ENCODE data around the gene ITFG1.
A peak's percentile ranks its signal among the peaks of the same experiment; 100 is the strongest.

ITFG1 gene

DNA sequence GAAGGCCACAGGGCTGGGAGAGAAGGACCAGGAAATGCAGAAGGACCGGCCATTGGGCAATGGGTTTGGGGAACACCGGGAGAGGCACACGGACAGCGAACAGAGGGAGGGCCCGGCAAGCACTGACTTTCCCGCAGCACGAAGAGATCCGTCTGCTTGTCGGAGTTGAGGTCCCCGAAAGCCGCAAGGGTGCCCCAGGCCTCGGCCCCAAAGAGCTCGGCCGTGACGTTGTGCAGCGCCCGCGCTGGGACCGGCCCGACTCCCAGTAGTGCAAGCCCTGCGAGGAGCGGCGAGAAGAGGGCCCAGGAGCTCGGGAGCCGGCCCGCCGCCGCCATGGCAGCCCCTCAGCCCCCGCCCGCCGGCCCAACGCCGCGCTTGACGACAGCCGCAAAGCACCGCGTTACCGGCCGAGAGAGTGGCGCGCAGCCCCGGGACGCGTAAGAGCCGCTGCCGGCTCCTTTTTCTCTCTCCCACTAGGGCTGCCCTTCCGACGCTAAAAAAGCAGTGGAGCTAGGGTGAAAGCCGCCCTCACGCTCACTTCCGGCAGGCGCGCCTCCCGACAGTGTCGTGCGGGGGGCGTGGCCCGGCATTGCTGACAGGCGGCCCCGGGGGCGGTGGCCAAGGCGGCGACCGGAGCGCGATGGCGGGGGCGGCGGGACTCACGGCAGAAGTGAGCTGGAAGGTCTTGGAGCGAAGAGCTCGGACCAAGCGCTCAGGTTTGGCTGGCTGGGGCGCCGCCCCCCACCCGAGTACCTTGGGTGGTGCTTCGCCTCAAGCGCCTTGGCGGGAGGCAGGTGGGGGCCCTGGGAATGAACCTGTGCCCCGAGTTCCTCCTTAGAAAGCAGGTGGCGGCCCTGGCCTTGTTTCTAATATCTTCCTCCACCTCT is at the start of gene ITFG1, which contains the start of gene PHKB:
Gene ITFG1, minus strand, starts transcription at position 353 of the 887 bp plus-strand sequence. Its CDS starts 18 bp downstream, at position 335.
Gene PHKB, plus strand, starts transcription at position 621 of the 887 bp plus-strand sequence. Its CDS starts 20 bp downstream, at position 641.
- DNase-seq (ENCODE audit: low read depth in 2 of 2) = peak; percentile 93 to 94

DNA sequence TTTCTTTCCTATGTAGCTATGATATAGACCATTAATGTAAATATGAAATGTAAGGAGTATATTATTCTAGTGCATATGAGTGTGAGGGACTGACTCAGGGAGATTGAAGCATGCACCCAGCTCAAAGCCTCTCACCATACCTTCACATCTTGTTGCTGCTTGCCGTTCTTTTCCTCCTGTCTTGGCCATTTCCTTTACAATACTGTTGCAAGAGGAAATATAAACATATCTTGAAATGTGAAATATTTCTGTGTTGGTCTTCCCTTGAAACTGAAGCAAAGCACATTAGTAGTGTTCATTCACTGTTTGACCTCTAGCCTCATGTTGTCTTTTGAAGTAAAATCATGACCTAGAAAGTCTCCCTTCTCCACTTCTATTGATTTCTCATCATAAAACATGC is 46.8 kb upstream of the ITFG1 start:
- DNase-seq (ENCODE audit: low read depth in 2 of 2) = no peak

DNA sequence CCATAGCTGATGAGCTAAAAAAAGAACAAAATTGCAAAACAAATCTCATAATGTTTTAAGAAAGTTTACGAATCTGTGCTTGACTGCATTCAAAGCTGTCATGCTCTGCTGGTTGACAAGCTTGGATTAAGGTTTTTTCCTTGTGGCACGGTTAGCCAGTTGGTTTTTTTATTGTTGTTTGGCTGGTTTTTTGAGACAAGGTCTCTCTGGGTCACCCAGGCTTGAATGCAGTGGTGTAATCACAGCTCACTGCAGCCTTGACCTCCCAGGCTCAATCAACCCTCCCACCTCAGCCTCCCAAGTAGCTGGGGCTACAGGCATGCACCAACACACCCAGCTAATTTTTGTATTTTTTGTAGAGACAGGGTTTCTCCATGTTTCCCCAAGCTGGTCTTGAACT is 45.9 kb upstream of the ITFG1 start:
- DNase-seq (ENCODE audit: low read depth in 2 of 2) = no peak

GRCh38 chr16:47504599-47504998 is 43.7 kb upstream of the ITFG1 start:
- DNase-seq (ENCODE audit: low read depth in 2 of 2) = no peak

GRCh38 chr16:47503936-47504335 is 43.1 kb upstream of the ITFG1 start:
- no peak for DNase-seq (ENCODE audit: low read depth in 2 of 2)

GRCh38 chr16:47499700-47500264 is 38.9 kb upstream of the ITFG1 start:
- DNase-seq (ENCODE audit: low read depth in 2 of 2) = no peak

DNA sequence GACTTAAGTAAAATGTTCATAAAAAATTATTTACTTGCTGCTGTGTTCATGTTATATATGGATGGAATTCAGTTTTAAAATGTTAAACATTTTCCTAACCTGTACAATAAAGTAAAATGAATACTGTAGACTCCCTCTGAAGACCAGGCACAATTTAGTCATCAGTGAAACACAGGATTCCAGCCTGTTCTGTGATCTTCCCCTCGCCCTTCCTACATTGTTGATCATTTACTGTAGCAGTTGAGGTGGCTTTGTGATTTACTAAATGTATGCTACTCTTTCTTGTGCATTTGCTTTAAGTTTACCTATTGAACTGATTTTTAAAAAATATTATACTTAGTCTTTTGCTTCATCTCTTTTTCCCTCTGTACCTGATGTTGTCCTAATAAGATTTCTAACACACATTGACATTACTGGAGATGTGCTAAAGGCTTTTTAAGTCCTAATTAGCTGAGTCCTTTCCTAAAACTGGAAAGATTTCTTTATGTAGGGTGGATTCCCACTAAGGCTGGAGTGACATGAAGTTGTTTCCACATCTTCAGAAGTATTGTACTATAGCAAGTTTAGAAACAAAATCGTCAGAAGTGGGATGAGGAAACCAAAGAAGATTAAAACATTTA is 38.3 kb upstream of the ITFG1 start:
- DNase-seq (ENCODE audit: low read depth in 2 of 2) = no peak

GRCh38 chr16:47493381-47494337 is 32.8 kb upstream of the ITFG1 start:
- DNase-seq (ENCODE audit: low read depth in 2 of 2) = no peak

GRCh38 chr16:47492428-47493377 is 31.8 kb upstream of the ITFG1 start:
- DNase-seq (ENCODE audit: low read depth in 2 of 2) = peak in 1 of 2 donors; percentile 1

DNA sequence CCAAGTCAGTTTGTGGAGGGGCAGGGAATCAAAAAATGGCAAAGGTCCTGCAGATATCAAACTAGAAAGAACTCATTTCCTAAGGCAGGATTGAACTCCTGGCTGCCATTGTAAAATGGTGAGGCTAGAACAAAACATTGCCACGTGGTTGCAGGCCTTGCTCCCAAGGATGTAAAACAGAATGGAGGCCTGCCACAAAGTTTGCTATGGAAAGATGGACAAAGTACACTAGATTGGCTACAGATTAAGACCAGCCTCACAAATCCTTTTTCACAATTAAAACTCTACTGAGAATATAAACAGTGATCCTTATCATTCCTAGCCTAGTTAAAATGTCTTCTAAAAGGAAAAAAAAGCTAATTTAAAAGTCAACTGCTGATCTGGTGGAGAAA is 31.2 kb upstream of the ITFG1 start:
- no peak for DNase-seq (ENCODE audit: low read depth in 2 of 2)

DNA sequence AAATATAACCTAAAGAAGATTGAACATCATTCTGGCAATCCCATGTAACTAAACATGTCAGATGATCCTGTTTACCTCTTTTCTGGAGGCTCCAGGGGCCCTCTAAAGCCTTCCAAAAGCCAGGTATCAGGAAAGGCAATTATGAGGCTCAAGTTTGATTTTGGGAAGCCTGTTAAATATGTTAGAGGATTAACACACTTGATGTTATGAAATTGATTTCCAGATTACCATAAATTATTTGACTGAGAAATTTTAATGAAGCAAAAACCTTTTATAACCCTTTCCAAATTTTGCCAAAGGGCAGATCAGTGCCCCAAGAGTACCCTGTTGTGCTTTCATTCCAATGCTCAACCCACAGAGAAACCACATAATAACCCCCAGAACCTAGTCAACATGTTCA is 29.6 kb upstream of the ITFG1 start:
- DNase-seq (ENCODE audit: low read depth in 2 of 2) = no peak

DNA sequence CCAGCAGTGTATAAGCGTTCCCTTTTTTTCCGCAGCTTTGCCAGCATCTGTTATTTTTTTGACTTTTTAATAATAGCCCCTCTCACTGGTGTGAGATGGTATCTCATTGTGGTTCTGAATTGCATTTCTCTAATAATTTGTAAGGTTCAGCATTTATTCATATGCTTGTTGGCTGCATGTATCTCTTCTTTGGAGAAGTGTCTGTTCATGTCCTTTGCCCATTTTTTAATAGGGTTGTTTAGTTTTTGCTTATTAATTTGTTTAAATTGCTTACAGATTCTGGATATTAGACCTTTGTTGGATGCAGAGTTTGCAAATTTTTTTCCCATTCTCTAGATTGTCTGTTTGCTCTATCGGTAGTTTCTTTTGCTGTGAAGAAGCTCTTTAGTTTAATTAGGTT is 27.2 kb upstream of the ITFG1 start:
- DNase-seq (ENCODE audit: low read depth in 2 of 2) = no peak

GRCh38 chr16:47486856-47487255 is 26.0 kb upstream of the ITFG1 start:
- DNase-seq (ENCODE audit: low read depth in 2 of 2) = no peak

GRCh38 chr16:47483616-47484015 is 22.8 kb upstream of the ITFG1 start:
- DNase-seq (ENCODE audit: low read depth in 2 of 2) = no peak

DNA sequence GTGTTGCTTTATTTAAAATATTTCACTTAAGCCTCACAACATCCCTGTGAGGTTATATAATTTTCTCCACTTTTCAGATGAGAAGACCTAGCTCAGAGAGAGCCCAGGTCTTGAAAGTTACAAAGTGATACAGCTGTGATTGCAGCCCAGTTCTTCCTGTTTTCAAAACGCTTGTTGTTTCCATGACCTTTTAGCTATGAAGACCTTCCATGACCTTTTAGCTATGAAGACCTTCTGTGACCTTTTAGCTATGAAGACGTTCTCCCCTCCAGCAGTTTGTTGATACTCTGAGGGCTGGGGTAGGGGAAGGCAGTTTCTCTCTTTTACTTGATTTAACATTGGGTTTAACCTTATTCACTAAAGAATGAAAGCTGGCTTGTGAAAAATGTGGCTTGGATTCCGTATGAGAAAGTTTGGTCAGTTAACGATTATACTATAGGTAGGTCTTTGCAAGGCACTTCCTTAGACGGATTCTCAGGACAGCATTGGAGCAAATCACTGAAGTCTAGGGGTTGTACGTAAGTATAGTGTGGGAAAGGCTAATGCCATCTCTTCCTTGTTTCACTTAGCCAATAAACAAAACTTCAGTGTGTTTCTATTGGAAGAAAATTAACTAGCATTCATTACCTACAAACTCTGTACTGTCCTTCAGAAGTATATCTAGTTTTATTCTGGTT is 21.0 kb upstream of the ITFG1 start:
- DNase-seq (ENCODE audit: low read depth in 2 of 2) = no peak

- DNase-seq (ENCODE audit: low read depth in 2 of 2) = no peak
Measured at GRCh38 chr16:47480410-47480809, 19.5 kb upstream of the ITFG1 start.

DNA sequence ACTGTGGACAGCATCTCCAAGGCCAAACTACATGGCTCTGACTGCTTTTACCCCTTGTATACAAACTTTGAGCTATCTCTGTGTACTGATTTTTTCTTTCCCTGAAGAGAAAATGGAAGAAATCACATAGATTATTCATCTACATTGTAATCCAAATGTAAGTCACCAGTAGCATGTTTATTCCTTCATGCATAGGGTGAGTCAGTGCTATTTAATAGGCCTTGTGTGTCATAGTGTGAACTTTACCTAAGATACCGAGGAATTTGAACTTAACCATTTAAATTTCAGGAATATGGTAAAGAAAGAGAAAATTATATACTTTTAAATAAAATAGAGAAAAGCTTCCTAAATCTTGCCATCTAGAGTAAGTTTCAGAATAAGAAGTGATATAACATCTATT is 16.8 kb upstream of the ITFG1 start:
- no peak for DNase-seq (ENCODE audit: low read depth in 2 of 2)

- DNase-seq (ENCODE audit: low read depth in 2 of 2) = no peak
Measured at GRCh38 chr16:47476654-47477345, 15.9 kb upstream of the ITFG1 start.

- DNase-seq (ENCODE audit: low read depth in 2 of 2) = no peak
Measured at GRCh38 chr16:47475786-47476185, 14.9 kb upstream of the ITFG1 start.
